ENCODE data around the gene TMPRSS9.
A peak's percentile ranks its signal among the peaks of the same experiment; 100 is the strongest.

Gene TMPRSS9

DNA sequence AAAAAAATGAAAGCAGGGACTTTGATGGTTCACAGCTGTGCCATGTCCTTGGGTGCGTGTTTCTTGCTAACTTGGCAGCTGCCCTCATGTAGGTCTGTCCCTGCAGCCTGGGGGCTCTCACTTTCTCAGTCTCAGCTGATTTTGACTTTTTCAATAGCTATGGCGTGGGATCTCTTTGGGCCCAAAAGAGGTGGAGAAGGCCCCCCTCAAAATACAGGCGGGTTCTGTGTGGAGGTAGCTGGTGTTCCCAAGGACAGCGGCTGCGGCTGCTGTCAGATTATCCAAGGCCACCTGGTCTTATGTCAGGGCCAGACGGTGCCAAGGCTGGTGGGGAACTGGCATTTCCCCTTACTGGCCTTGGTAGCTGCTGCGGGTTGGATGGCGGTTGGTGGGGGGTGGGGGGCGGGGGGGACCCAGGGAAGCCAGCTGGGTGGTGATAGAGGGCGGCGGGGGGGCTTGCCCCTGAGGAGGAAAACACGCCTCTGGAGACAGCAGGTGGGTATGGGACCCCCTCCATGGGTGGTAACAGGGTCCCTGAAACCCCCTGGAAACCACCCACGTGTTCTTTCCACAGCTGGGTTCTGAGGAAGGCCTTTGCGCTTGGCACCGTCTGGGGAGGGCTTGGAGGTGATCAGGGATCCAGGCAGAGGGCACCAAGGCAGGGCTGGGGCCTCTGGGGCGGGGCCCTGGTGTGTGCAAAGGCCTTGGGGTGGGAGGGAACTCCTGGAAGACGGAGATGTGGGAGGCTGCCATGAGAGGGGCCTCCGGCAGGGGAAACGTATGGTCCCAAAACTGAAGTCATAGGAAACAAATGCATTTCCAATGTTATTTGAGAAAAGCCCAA is 63.2 kb downstream of the TMPRSS9 start:
- no peak for DNase-seq (ENCODE audit: low spot score)

DNA sequence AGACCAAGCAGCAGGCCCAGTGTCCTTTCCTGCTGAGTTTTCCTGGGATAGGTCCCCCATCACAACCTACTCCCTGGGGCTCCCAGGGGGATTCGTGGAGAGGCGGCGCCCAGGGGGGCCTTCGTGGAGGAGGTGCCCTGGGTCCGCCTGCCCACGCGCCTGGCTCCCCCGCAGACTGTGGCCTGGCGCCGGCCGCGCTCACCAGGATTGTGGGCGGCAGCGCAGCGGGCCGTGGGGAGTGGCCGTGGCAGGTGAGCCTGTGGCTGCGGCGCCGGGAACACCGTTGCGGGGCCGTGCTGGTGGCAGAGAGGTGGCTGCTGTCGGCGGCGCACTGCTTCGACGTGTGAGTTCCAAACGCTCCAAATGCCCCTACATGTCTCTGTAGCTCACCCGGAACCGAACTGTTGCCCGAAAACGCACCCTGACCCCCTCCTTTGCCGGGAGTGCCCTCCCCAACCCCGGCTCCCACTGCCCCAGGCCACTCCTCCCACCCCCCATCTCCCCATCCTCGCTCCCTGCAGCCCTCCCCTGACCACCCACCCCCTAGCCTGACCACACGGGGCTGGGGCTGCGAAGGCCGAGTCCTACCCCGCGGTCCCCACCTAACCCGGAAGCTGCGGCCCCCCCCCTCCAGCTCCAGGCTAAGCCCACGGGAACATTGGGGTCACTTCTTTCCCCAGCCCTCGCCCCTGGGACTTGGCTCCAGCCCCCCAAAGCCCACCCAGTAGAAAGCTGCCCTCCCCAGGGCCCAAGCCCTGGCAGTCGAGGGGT is 64.0 kb downstream of the TMPRSS9 start:
- DNase-seq (ENCODE audit: low spot score) = no peak

DNA sequence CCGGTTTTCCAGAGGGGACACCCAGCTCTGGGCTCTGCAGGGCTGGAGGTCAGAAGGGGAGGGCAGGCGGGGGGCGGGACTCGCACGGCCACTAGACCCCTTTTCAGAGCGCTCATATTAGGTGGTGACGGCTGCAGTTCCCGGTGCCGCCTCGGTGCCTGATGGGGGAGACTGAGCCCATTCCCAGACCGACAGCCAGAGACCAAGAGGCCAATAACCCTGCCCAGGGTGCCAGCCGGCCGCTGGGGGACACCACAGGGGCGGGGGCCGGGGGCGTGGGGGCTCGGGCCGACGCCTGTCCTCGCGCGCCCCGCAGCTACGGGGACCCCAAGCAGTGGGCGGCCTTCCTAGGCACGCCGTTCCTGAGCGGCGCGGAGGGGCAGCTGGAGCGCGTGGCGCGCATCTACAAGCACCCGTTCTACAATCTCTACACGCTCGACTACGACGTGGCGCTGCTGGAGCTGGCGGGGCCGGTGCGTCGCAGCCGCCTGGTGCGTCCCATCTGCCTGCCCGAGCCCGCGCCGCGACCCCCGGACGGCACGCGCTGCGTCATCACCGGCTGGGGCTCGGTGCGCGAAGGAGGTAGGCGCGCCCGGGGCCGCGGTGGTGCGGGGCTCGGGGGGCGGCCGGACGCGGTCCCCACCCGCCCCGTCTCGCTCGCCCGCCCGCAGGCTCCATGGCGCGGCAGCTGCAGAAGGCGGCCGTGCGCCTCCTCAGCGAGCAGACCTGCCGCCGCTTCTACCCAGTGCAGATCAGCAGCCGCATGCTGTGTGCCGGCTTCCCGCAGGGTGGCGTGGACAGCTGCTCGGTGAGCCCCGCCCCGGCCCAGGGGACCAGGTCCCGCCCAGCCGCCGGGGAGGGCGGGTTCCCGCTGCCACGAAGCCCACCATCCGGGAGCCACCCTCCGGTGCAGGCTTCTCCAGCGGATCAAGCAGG is 64.9 kb downstream of the TMPRSS9 start:
- no peak for DNase-seq (ENCODE audit: low spot score)

DNA sequence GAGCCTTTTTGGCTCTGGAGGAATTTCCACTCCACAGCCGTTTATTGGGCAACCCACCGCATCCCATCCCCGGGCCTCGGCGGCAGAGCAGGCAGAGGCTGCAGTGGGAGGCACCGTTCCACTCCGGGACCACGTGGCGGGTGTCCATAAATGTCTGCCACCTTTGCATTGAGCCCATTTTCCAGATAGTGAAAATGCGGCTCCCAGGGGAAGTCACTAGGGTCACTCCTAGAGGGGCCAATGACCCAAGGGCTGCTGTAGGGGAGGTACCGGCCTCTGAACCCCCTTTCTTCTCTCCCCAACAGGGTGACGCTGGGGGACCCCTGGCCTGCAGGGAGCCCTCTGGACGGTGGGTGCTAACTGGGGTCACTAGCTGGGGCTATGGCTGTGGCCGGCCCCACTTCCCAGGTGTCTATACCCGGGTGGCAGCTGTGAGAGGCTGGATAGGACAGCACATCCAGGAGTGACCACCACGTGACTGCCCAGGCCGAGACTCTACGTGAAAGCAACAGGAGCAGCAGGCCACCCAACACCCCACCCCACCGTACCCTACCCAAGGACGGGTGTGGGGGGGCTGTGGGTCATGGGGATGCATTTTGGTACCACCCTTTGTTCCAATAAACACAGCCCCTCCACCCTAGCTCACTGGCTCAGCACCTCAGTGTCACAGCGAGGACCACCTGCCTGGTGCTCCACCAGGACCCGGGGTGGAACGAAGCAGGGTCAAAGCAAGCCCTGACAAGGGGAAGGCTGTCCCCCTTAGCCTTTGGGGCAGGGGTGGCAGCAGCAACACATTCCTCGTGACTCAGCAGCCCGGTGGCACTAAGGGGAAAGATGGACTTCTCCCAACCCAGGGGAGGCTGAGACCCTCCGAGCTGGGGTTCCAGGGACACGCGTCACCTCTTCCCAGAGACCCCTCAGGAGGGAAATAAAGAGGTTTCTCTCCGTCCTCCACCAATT is 65.8 kb downstream of the TMPRSS9 start:
- DNase-seq (ENCODE audit: low spot score) = no peak

GRCh38 chr19:2426611-2427428 is 66.8 kb downstream of the TMPRSS9 start:
- peak; percentile 61 for DNase-seq (ENCODE audit: low spot score)

DNA sequence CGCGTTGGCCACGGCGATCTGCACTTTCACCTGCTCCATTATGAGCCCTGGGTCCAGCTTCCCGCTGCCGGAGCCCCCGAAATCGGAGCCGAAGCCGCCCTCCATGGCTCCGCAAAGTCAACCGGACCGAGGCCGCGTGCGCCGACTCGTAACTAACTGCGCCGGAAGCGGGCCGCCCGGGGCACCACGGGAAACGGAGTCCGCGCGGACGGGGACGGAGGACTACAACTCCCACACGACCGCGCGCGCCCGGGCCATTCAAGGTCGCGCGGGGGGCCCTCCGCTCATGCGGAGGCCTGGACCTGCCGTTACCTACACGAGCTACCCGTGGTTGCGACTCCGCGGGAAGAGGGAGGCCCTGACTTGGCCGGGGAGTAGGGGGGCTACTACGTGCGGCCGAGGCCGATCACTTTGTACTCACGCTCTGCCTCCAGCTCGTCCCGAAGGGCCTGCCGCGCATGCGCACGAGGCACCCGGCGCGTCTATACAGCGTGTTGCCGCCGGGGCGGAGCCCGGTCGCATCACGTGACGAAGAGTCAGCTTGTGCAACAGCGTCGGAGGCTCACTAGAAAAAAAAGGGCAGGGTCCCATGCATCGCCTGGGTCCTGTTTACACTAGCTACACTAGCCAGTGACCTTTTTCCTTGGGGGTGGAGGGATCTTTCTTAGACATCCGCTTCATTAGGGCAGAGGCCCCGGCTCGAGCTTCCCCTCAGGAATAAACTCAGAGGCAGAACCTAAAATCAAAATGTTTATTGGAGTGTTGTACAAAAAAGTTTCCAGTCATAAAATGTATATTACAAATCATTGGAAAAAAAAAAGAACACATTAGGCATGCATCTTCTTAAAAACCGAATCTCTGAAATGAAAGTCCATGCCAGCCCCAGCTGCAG is 67.6 kb downstream of the TMPRSS9 start, which contains the start of gene TIMM13:
Gene TIMM13, minus strand, starts transcription at position 158 of the 892 bp plus-strand sequence. Its CDS starts 53 bp downstream, at position 105.
- DNase-seq (ENCODE audit: low spot score) = peak; percentile 92

- no peak for DNase-seq (ENCODE audit: low spot score)
Measured at GRCh38 chr19:2428321-2428690, 68.2 kb downstream of the TMPRSS9 start.

GRCh38 chr19:2428756-2429711 is 69.0 kb downstream of the TMPRSS9 start:
- no peak for DNase-seq (ENCODE audit: low spot score)

DNA sequence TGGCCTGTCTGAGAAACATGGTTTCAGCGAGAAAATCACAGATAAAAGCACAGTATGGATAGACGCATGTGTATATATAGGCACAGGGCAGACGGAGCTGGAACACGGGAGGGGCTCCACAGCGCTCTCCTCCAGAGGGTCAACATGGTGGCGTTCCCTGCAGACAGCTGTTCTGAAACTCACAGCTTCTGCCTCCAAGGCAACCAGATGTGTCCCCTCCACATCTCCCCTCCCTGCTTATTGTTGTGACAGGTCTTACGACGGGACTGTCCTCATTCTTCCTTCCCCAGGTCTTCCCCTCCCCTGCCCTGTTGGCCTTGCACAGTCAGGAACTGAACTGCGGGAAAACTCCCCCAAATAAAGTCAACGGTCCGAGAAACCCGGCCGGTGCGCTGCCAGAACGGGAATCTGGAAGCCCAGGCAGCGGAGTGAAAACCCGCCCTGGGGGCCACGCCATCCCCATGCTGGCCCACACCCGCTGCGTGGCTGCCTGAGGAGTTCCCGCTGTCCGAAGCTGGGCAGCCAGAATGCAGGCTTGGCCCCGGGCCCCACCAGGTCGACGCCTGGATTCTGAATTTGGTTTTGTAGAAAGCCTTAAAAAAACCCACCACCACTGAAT is 70.0 kb downstream of the TMPRSS9 start:
- no peak for DNase-seq (ENCODE audit: low spot score)

DNA sequence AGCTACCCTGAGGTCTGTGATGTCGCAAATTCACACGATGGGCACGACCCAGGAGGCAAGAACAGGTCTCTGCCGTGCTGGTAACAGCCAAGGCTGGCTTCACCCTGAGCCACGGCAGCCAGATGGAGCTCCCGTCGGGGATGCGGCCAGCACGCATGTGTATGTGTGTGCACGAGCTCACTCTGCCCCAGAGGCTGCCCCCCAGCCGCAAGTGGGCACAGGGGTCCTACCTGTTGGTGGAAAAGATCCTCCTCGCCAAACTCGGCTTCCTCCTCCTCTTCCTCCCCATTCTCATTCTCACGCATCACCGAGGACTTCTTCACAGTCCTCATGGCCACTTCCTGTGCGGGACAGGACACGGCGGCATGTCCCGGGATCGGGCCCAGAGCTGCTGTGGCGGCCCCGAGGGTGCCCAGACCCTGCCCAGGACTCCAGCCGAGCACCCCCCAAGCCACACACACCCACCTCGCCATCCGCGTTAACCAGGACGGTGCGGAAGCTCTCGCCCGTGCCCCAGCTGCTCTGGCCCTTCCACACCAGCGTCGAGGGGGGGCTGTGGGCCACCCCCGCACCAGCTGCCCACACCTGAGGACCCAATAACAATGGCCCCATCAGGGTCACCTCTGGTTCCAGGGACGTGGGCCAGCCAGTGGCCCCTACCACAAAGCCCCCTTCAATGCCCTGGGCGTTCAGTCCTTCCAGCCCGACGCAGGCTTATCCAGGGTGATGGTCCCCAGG is 71.4 kb downstream of the TMPRSS9 start:
- no peak for DNase-seq (ENCODE audit: low spot score)

DNA sequence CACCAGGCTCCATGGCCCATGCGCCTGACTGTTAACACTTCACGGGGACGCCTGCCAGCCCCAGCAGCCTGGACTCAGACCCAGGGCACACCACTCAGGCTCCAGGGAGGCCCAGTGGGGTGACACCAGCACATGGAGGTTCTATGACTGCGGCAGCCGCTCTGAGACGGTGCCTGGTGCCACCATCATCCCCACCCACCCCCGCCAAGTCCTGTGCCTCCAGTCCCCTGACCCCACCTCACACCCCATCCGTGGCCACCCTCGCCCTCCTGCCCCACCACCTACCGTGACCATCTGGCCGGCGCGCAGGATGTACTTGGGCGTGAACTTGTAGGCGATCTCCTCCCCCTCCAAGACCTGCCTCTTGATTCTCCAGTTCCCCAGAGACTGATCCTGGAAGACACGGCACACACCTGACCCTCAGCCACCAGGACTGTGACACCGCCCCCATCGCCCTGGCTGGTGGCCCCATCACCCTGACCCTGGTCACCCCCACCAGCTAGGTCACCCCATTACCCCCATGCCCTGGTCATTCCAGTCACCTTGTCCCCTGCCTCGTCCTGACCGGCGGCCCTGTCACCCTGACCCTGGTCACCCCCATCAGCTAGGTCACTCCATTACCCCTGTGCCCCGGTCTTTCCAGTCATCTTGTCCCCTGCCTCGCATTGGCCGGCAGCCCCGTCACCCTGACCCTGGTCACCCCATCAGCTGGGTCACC is 72.2 kb downstream of the TMPRSS9 start:
- no peak for DNase-seq (ENCODE audit: low spot score)

GRCh38 chr19:2433854-2434253 is 73.8 kb downstream of the TMPRSS9 start:
- no peak for DNase-seq (ENCODE audit: low spot score)

- no peak for DNase-seq (ENCODE audit: low spot score)
Measured at GRCh38 chr19:2434267-2434666, 74.2 kb downstream of the TMPRSS9 start.

- DNase-seq (ENCODE audit: low spot score) = no peak
Measured at GRCh38 chr19:2434721-2435265, 74.7 kb downstream of the TMPRSS9 start.

DNA sequence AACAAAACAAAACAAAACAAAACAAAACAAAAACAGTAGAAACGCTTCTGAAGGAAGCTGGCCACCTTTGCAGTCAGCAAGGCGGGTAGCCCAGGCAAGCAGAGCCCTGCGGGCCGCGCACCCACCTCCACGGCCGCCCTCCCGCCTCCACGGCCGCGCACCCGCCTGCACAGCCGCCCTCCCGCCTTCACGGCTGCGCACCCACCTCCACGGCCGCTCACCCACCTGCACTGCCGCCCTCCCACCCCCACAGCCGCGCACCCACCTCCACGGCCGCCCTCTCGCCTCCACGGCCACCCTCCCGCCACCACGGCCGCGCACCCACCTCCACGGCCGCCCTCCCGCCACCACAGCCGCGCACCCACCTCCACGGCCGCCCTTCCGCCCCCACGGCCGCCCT is 76.3 kb downstream of the TMPRSS9 start:
- no peak for DNase-seq (ENCODE audit: low spot score)

DNA sequence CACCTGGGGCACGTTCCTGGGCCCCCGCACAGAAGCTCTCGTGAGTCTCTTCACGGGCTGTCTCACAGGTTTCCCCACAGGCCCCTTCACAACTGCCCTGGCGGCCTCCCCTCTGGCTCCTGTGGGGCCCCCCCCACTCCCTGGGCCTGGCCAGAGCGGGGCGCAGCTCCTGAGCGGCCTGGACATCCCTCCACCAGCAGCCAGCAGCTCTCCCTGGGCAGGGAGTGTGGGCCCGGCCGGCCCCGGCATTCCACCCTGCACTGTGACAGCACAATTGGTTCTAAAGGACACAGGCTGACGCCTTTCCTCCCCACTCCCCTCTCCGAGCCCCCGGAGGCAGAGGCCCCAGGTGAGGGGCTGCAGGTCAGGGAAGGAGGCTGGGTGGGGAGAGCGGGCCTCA is 76.9 kb downstream of the TMPRSS9 start:
- DNase-seq (ENCODE audit: low spot score) = no peak

Data from COLO829 (cell line).